Measurements from ENCODE around the gene TXNRD3. TPM values are rescaled to one million over a fixed set of nuclear protein-coding genes. Genes with fewer than 3 reads are reported as not detected.

Gene TXNRD3
- total RNA-seq, 1 donor from 2014 or later: 0.51 TPM

DNA sequence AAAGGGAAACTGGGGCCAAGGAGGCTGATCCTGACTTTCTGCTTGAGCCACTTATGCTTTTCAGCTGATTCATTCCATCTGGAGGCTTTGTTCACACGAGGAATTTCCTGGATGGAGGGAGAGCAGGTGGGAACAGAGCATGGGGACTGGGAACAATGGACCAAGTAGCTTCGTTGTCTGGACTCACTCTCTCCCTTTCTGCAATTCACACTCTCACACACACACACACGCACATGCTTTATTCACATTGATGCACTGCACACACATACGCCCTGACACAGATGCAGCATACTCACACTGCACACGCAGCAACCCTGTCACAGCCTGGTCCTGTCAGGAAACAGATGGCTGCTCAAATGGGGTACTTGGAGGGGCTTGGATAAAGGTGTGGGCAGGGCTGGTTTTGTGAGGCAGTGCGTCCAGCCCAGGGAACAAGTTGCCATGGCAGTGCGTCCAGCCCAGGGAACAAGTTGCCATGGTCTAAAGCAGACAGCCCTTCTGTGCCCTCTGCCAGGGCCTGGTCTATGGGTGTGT, 29.4 kb upstream of the TXNRD3 start:
- no peak overlapping the region for H3K27ac Mint-ChIP-seq
- TF ChIP-seq, protein P1, sequence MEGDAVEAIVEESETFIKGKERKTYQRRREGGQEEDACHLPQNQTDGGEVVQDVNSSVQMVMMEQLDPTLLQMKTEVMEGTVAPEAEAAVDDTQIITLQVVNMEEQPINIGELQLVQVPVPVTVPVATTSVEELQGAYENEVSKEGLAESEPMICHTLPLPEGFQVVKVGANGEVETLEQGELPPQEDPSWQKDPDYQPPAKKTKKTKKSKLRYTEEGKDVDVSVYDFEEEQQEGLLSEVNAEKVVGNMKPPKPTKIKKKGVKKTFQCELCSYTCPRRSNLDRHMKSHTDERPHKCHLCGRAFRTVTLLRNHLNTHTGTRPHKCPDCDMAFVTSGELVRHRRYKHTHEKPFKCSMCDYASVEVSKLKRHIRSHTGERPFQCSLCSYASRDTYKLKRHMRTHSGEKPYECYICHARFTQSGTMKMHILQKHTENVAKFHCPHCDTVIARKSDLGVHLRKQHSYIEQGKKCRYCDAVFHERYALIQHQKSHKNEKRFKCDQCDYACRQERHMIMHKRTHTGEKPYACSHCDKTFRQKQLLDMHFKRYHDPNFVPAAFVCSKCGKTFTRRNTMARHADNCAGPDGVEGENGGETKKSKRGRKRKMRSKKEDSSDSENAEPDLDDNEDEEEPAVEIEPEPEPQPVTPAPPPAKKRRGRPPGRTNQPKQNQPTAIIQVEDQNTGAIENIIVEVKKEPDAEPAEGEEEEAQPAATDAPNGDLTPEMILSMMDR (IDR thresholded peaks at IDR 0.05): no peak

DNA sequence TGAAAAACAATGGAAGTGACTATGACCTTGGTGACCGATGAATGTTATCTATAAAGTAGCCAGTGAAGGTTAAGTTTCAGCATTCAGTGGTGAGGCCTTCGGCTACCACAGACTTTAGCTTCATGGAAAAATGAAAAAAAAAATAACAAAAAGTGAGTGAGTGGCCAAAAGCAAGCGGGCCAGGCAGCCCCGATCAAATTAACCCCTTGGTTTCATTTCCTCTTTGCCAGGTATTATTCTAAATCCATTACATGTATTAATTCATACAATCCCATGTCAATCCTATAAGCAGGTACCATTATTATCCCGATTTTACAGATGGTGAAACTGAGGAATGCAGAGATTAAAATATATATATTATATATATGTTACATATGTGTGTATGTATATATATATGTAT, 28.1 kb upstream of the TXNRD3 start:
- CTCF ChIA-PET: interaction anchor here (1.7 kb wide), 1 partner anchor 864 kb away, joined by 4 read pairs; no protein-coding TSS in a partner anchor
- POLR2A ChIA-PET: no interaction called here

More for the DNA sequence above, 29.4 kb upstream of the TXNRD3 start:
- peaks cover 9% of the 10 kb centered on the region for H3K4me1 Mint-ChIP-seq
- CTCF ChIA-PET: interaction anchor here (1.7 to 2.1 kb wide), 2 partner anchors 863 to 864 kb away, joined by 4 to 5 read pairs; no protein-coding TSS in a partner anchor
- intact Hi-C loops (cut with micrococcal nuclease): no loop called here
- ATAC-seq (ENCODE audit: low read depth): no peak
- no peak overlapping the region for H3K4me3 Mint-ChIP-seq
- POLR2A ChIA-PET: interaction anchor here (0.6 to 0.7 kb wide), 2 partner anchors 251 to 293 kb away, joined by 3 to 6 read pairs; no protein-coding TSS in a partner anchor
- peaks cover 5% of the 10 kb centered on the region for H3K27me3 Mint-ChIP-seq
- H3K36me3 Mint-ChIP-seq (ENCODE audit: low read depth): no peaks in the 10 kb centered on the region
- no peaks in the 10 kb centered on the region for H3K9me3 Mint-ChIP-seq
- DNase-seq: no peak

DNA sequence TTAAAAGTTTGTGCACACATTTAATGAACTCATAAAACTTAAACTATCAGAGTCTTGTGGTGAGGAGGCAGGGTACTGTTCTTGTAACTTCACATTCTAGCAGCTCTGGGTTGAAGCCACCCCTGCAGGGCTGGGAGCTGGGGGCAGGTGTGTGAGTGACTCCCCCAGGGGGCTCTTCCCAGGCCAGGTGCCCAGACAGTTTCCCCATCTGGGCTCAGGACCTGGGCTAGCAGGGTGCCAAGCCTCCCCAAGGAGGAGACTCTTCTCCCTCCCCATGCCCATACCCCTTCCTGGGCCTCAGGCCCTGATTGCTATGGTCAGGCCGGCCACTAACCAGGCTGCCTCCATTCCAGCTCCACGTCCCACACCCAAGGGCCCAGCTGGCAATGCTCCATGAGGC, 27.1 kb upstream of the TXNRD3 start:
- DNase-seq (no peak), ATAC-seq (ENCODE audit: low read depth) (no peak)
- Mint-ChIP-seq H3K4me3 (no peak overlapping the region), H3K9me3 (no peaks in the 10 kb centered on the region), H3K4me1 (peaks cover 28% of the 10 kb centered on the region), H3K27ac (no peak overlapping the region), H3K27me3 (no peaks in the 10 kb centered on the region), H3K36me3 (ENCODE audit: low read depth) (no peaks in the 10 kb centered on the region)
- intact Hi-C loops (cut with micrococcal nuclease): no loop called here
- TF ChIP-seq, protein P1 (IDR thresholded peaks at IDR 0.05): no peak
- POLR2A ChIA-PET: no interaction called here
- CTCF ChIA-PET: interaction anchor here (0.9 to 1.6 kb wide), 4 partner anchors 71 to 866 kb away, joined by 3 to 7 read pairs (median 4); no protein-coding TSS in a partner anchor

More for the DNA sequence above, 28.1 kb upstream of the TXNRD3 start:
- Mint-ChIP-seq H3K27ac (no peak overlapping the region), H3K4me1 (peaks cover 21% of the 10 kb centered on the region), H3K27me3 (no peaks in the 10 kb centered on the region), H3K9me3 (no peaks in the 10 kb centered on the region), H3K4me3 (no peak overlapping the region), H3K36me3 (ENCODE audit: low read depth) (no peaks in the 10 kb centered on the region)
- no peak for ATAC-seq (ENCODE audit: low read depth)
- TF ChIP-seq, protein P1 (IDR thresholded peaks at IDR 0.05): no peak
- no peak for DNase-seq
- intact Hi-C loops (cut with micrococcal nuclease): no loop called here

DNA sequence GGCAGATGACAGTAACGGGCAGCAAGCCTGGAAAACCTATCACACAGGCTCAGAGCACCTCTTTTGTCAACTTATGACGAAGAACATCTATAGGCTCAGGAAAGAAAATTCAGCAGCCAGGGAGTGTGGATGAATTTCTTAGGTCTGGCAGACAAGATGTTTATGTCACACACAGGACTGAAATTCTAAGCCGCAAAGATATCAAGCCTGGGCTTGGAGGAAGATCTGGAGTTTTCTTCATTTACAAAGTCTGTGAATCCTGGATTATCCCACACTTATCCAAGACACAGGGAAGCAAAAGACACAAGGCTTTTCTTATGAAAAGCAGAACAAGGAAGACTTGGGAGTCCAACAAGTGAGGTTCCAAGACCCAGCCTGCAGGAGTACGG, 25.7 kb upstream of the TXNRD3 start:
- POLR2A ChIA-PET: no interaction called here
- TF ChIP-seq, protein P1 (IDR thresholded peaks at IDR 0.05): no peak
- Mint-ChIP-seq H3K27me3 (peaks cover 2% of the 10 kb centered on the region), H3K36me3 (ENCODE audit: low read depth) (no peaks in the 10 kb centered on the region), H3K9me3 (no peaks in the 10 kb centered on the region), H3K27ac (no peak overlapping the region), H3K4me3 (no peak overlapping the region), H3K4me1 (peaks cover 28% of the 10 kb centered on the region)
- no peak for ATAC-seq (ENCODE audit: low read depth)
- CTCF ChIA-PET: interaction anchor here (1.0 to 2.6 kb wide), 9 partner anchors 14 to 867 kb away, joined by 4 to 31 read pairs (median 5); partner anchors contain the start of gene PLXNA1
- intact Hi-C loops (cut with micrococcal nuclease): no loop called here
- DNase-seq: no peak

DNA sequence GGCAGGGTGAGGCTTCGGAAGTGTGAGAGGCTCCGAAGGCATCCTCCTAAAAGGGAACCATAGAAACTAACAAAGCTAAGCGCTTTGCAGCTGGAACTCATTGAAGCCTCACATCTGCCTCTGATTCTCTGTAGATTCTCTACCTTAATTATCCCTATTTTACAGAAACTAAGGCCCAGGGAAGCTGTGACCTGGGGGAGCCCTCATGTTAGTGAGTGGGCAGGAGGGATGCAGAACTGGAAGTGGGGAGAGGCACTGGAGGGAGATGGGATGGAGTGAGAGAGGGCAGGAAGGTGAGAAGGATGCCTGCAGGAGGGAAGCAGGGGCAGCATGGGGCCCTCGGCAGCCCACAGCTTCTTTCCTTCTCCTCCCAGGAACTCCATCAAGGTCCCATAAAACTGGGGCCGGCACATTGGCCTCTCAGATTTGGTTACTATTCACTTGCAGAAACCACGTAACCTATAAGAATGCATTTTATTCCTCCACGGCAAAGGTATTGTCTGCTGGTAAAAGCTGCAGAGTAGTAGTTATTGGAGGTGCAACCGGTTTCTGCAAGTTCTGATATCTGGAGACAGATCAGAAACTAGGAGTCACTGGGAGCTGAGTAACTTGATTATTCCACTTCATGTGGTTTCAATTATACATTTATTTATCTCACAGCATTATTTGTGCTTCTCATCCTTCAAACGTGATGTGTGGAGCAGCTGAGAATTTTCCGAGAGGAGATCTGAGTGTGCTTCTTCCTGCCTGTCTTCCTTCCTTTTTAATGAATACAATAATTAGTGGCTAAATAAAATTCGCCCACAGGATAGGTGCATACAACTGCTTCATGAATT, 25.1 kb upstream of the TXNRD3 start:
- CTCF ChIA-PET: interaction anchor here (1.0 to 2.6 kb wide), 12 partner anchors 9 to 872 kb away, joined by 3 to 31 read pairs (median 4); partner anchors contain the start of gene PLXNA1
- POLR2A ChIA-PET: no interaction called here
- Mint-ChIP-seq H3K9me3 (no peaks in the 10 kb centered on the region), H3K4me1 (peaks cover 28% of the 10 kb centered on the region), H3K36me3 (ENCODE audit: low read depth) (no peaks in the 10 kb centered on the region), H3K4me3 (no peak overlapping the region), H3K27me3 (peaks cover 5% of the 10 kb centered on the region), H3K27ac (no peak overlapping the region)
- no peak for DNase-seq
- intact Hi-C loops (cut with micrococcal nuclease): loop anchor here (1.0 to 2.0 kb wide), 5 partner anchors 73 to 864 kb away; no protein-coding TSS in a partner anchor
- ATAC-seq (ENCODE audit: low read depth): no peak
- TF ChIP-seq, protein P1 (IDR thresholded peaks at IDR 0.05): no peak

Data from activated B cell treated with CpG ODN at 0.5 μM for 24 hours (primary cell).